Esophagus squamous epithelium (tissue), 5 donors: ENCODE measurements around the gene TXNL1. TPM values are rescaled to one million over a fixed set of nuclear protein-coding genes. Genes with fewer than 3 reads are reported as not detected.

Experiments used
- DNase-seq: peaks from one replicate; lab custom pipeline; 2025; lab: John Stamatoyannopoulos, UW
- H3K27ac ChIP-seq, 4 donors: fragments of 200-600 bp; sonication (generic); one replicate each; pipeline ENCODE4 v1.5.1; 2016 to 2019; ENCODE audit warnings: mild to moderate bottlenecking in 1 of 4
- H3K27me3 ChIP-seq, 4 donors: fragments of 200-600 bp; sonication (generic); 1 replicate in 3 of 4; 2 replicates in 1 of 4; pipeline versions ENCODE4 v1.5.1 to v1.6.0; 2017 to 2021; ENCODE audit warnings: antibody characterized with exemption in 1 of 4
- H3K36me3 ChIP-seq, 3 donors: fragments of 200-600 bp; sonication (generic); one replicate each; pipeline ENCODE4 v1.5.1; 2016 to 2019
- H3K4me1 ChIP-seq, 3 donors: fragments of 200-600 bp; sonication (generic); one replicate each; pipeline ENCODE4 v1.5.1; 2017 to 2019
- H3K4me3 ChIP-seq, 4 donors: fragments of 200-600 bp; sonication (generic); 1 replicate in 3 of 4; 2 replicates in 1 of 4; pipeline ENCODE4 v1.5.1; 2016 to 2019; ENCODE audit warnings: mild to moderate bottlenecking in 2 of 4, moderate library complexity in 1 of 4
- H3K9me3 ChIP-seq, 3 donors: fragments of 200-600 bp; sonication (generic); one replicate each; pipeline ENCODE4 v1.5.1; 2016 to 2019
- CTCF ChIP-seq, 6 experiments: fragments of 450-650 bp in 4 of 6; fragments of 200-600 bp in 2 of 6; sonication (generic) in 2 of 6; IDR thresholded peaks; one replicate each; pipeline ENCODE4 v1.5.1; 2016 to 2019; ENCODE audit warnings: antibody characterized with exemption in 6 of 6, mild to moderate bottlenecking in 4 of 6, moderate library complexity in 4 of 6
- POLR2A ChIP-seq, 4 donors: fragments of 450-650 bp; IDR thresholded peaks; one replicate each; pipeline ENCODE4 v1.6.1; 2017; ENCODE audit warnings: antibody characterized with exemption in 4 of 4, mild to moderate bottlenecking in 4 of 4, moderate library complexity in 3 of 4
- WGBS, 2 donors: methylation state at CpG; one replicate each; pipeline ENCODE4 v1.1.5; 2018; 5-methylcytosine and 5-hydroxymethylcytosine counted together
- intact Hi-C: fragments of 100-400 bp; cut with DNase I; formaldehyde crosslinking; loops from one replicate; pipeline ENCODE4 v1.15.0; 2022
- total RNA-seq, 4 donors: library from RNA; depleted of rRNA; stranded (reverse); fragments of >200 nt; gene quantifications; one replicate each; pipeline ENCODE4 v1.1.0, GENCODE V29; 2016
- donor health status: DM: yes; HTN: yes; CAD: no.

Gene TXNL1
- total RNA-seq, 4 donors from 2014 or later: 41.2 to 78.5 (median 53.4) TPM

- H3K9me3 ChIP-seq: no peaks in the 10 kb centered on the region
- H3K4me3 ChIP-seq: no peak overlapping the region
- no peak for DNase-seq
- intact Hi-C loops: no loop called here
- H3K4me1 ChIP-seq: peaks cover 0 to 9% (median 0%) of the 10 kb centered on the region in 3 donors
- TF ChIP-seq POLR2A (IDR thresholded peaks at IDR 0.05) (no peak), CTCF (IDR thresholded peaks at IDR 0.05) (no peak)
- H3K27me3 ChIP-seq: no peaks in the 10 kb centered on the region
- WGBS, 2 donors: 71 to 73% methylated on average over 4 of the region's 4 CpGs
- H3K27ac ChIP-seq: no peak overlapping the region
- H3K36me3 ChIP-seq: no peaks in the 10 kb centered on the region
Observed at GRCh38 chr18:56568986-56569385, 69.4 kb downstream of the TXNL1 start.

GRCh38 chr18:56565551-56566345 lies 72.6 kb downstream of the TXNL1 start:
- DNase-seq: no peak
- Histone ChIP-seq H3K36me3 (no peaks in the 10 kb centered on the region), H3K4me3 (no peak overlapping the region), H3K27me3 (no peaks in the 10 kb centered on the region), H3K4me1 (peaks cover 0 to 9% (median 0%) of the 10 kb centered on the region in 3 donors), H3K27ac (peak overlapping the region in 1 of 4 donors; percentile 44), H3K9me3 (no peaks in the 10 kb centered on the region)
- WGBS, 2 donors: 59 to 61% methylated on average over 5 of the region's 5 CpGs
- TF ChIP-seq CTCF (IDR thresholded peaks at IDR 0.05) (no peak), POLR2A (IDR thresholded peaks at IDR 0.05) (no peak)
- intact Hi-C loops: no loop called here

- WGBS, 2 donors: 74 to 79% methylated on average over 6 of the region's 6 CpGs
- Histone ChIP-seq H3K4me3 (no peak overlapping the region), H3K27ac (peak overlapping the region in 2 of 4 donors; percentile 4 to 40), H3K36me3 (no peaks in the 10 kb centered on the region), H3K4me1 (peaks cover 0 to 9% (median 0%) of the 10 kb centered on the region in 3 donors), H3K9me3 (no peaks in the 10 kb centered on the region), H3K27me3 (no peaks in the 10 kb centered on the region)
- intact Hi-C loops: no loop called here
- TF ChIP-seq POLR2A (IDR thresholded peaks at IDR 0.05) (no peak), CTCF (IDR thresholded peaks at IDR 0.05) (no peak)
- DNase-seq: no peak
Observed at GRCh38 chr18:56565046-56565445, 73.3 kb downstream of the TXNL1 start.

- Histone ChIP-seq H3K4me3 (no peak overlapping the region), H3K27me3 (no peaks in the 10 kb centered on the region), H3K27ac (no peak overlapping the region), H3K9me3 (no peaks in the 10 kb centered on the region), H3K4me1 (peaks cover 0 to 9% (median 0%) of the 10 kb centered on the region in 3 donors), H3K36me3 (no peaks in the 10 kb centered on the region)
- 91 to 96% methylated on average over 7 of the region's 7 CpGs for WGBS, 2 donors
- intact Hi-C loops: no loop called here
- DNase-seq: no peak
- TF ChIP-seq CTCF (IDR thresholded peaks at IDR 0.05): no peak
- TF ChIP-seq POLR2A (IDR thresholded peaks at IDR 0.05): no peak
Observed at GRCh38 chr18:56563568-56563967, 74.8 kb downstream of the TXNL1 start.

GRCh38 chr18:56562479-56562878 lies 75.9 kb downstream of the TXNL1 start:
- TF ChIP-seq CTCF (IDR thresholded peaks at IDR 0.05) (no peak), POLR2A (IDR thresholded peaks at IDR 0.05) (no peak)
- Histone ChIP-seq H3K4me3 (no peak overlapping the region), H3K4me1 (peaks cover 0 to 9% (median 0%) of the 10 kb centered on the region in 3 donors)

More at GRCh38 chr18:56562479-56562878, 75.9 kb downstream of the TXNL1 start:
- H3K9me3 ChIP-seq: no peaks in the 10 kb centered on the region
- intact Hi-C loops: no loop called here
- H3K27ac ChIP-seq: no peak overlapping the region
- H3K27me3 ChIP-seq: no peaks in the 10 kb centered on the region
- 72 to 79% methylated on average over 5 of the region's 5 CpGs for WGBS, 2 donors
- no peaks in the 10 kb centered on the region for H3K36me3 ChIP-seq
- DNase-seq: no peak
